ENCODE data around the gene SLC16A12.

DNA sequence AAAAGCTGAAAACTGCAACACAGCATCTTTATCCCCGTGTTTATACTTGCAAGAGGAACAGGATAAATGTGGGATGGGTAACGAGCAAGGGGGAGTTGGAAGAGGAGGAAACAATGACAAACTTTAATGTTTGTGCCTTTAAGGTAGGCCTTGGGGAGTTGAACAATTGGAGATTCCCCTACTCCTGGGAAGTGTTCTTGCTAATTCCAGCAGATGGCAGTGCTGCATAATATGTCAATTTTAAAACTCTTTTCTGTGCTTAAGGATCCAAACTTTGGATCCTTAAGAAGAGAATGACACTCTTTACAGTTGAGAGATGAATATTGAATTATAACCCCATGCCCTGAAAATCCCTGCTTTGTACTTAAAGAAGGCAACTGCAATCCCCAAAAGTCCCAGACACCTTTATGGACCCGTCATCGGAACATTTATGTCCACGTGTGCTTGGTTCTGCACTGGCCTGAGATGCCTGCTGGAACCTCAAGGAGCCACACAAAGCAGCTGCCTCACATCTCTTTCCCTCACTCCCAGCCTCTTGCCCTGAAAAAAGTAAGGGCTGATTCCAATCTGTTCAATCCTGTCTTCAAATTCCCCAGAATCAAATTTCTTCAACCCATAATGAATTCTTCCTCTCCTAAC lies 109.0 kb downstream of the SLC16A12 start:
- TF ChIP-seq POLR2AphosphoS5 (IDR thresholded peaks at IDR 0.05; ENCODE audit: low read depth, low read length) (no peak), POLR2A (IDR thresholded peaks at IDR 0.05; ENCODE audit: low read depth, low read length) (no peak), TAF1 (IDR thresholded peaks at IDR 0.05; ENCODE audit: borderline replicate concordance, low read depth, low read length) (no peak)
